IPS DF 4.7 (cell line): ENCODE results near the gene ATL3.
"Not testable (repeated sequence)": the region's sequence is repeated elsewhere in the genome, so short reads cannot be mapped to it uniquely, and the experiment has no call there.

Experiments
- DNase-seq: peaks from one replicate; pipeline ENCODE4 v3.0.0-alpha.2; 2013; ENCODE audit warnings: low spot score; ENCODE audit errors: extremely low read depth

The ATL3 gene

GRCh38 chr11:63621071-63621470, 50.1 kb downstream of the ATL3 start:
- DNase-seq: no peak

GRCh38 chr11:63619967-63620366, 51.2 kb downstream of the ATL3 start:
- DNase-seq: no peak

- not testable (repeated sequence) for DNase-seq
These were observed 53.5 kb downstream of the ATL3 start for GRCh38 chr11:63617686-63618085.

- no peak for DNase-seq
These were observed 54.2 kb downstream of the ATL3 start for GRCh38 chr11:63616953-63617352.

- no peak for DNase-seq
These were observed 57.0 kb downstream of the ATL3 start, which contains the start of gene PLAAT3 for GRCh38 chr11:63614136-63614671. Gene PLAAT3 (minus strand): TSS chr11:63614433. CDS start chr11:63614014, 419 bp downstream.

- no peak for DNase-seq
These were observed 57.5 kb downstream of the ATL3 start for GRCh38 chr11:63613517-63614135.

- no peak for DNase-seq
These were observed 59.0 kb downstream of the ATL3 start for GRCh38 chr11:63612181-63612580.

- no peak for DNase-seq
These were observed 59.8 kb downstream of the ATL3 start for GRCh38 chr11:63611395-63611747.

GRCh38 chr11:63610604-63611394, 60.4 kb downstream of the ATL3 start:
- peak; percentile 83 for DNase-seq

- no peak for DNase-seq
These were observed 61.1 kb downstream of the ATL3 start for GRCh38 chr11:63609971-63610580.

- no peak for DNase-seq
These were observed 61.6 kb downstream of the ATL3 start for GRCh38 chr11:63609536-63609935.

- DNase-seq: no peak
These were observed 62.5 kb downstream of the ATL3 start for GRCh38 chr11:63608353-63609345.

GRCh38 chr11:63603180-63603518, 68.0 kb downstream of the ATL3 start:
- DNase-seq: no peak

GRCh38 chr11:63602290-63603179, 68.6 kb downstream of the ATL3 start:
- not testable (repeated sequence) for DNase-seq

GRCh38 chr11:63599211-63600122, 71.7 kb downstream of the ATL3 start:
- DNase-seq: no peak

- DNase-seq: no peak
These were observed 72.6 kb downstream of the ATL3 start for GRCh38 chr11:63598556-63598955.

- no peak for DNase-seq
These were observed 75.9 kb downstream of the ATL3 start for GRCh38 chr11:63595296-63595695.

- DNase-seq: no peak
These were observed 78.2 kb downstream of the ATL3 start for GRCh38 chr11:63592975-63593395.
